Stromal cell of bone marrow (primary cell): ENCODE data around the gene OSCAR.
"Not testable (repeated sequence)": the region's sequence is repeated elsewhere in the genome, so short reads cannot be mapped to it uniquely, and the experiment has no call there.

Experiments
- DNase-seq: peaks from one replicate; pipeline ENCODE4 v3.0.0-alpha.2; 2012; ENCODE audit warnings: low read depth

OSCAR gene

GRCh38 chr19:54125713-54126112 is 25.1 kb upstream of the OSCAR start:
- DNase-seq, result no peak

GRCh38 chr19:54124393-54124792 is 23.8 kb upstream of the OSCAR start:
- no peak for DNase-seq

GRCh38 chr19:54123682-54124081 is 23.1 kb upstream of the OSCAR start:
- DNase-seq, result no peak

- DNase-seq, result no peak
Measured at GRCh38 chr19:54121259-54121658, 20.7 kb upstream of the OSCAR start.

GRCh38 chr19:54115109-54116063 is 14.8 kb upstream of the OSCAR start, which contains the start of the genes PRPF31 and TFPT:
Gene PRPF31 (plus strand): TSS chr19:54115754. CDS start chr19:54118279, 2,525 bp downstream.
Gene TFPT (minus strand): TSS chr19:54115657. CDS start chr19:54115269, 388 bp downstream.
- DNase-seq, result peak; percentile 98

GRCh38 chr19:54114340-54115108 is 13.9 kb upstream of the OSCAR start:
- DNase-seq, result peak; percentile 18

- DNase-seq, result no peak
Measured at GRCh38 chr19:54109651-54110050, 9.0 kb upstream of the OSCAR start.

- no peak for DNase-seq
Measured at GRCh38 chr19:54108496-54108895, 7.9 kb upstream of the OSCAR start.

GRCh38 chr19:54107876-54108490 is 7.4 kb upstream of the OSCAR start:
- DNase-seq, result no peak

- no peak for DNase-seq
Measured at GRCh38 chr19:54106716-54107115, 6.1 kb upstream of the OSCAR start.

- DNase-seq, result no peak
Measured at GRCh38 chr19:54105796-54106195, 5.2 kb upstream of the OSCAR start.

GRCh38 chr19:54104998-54105715 is 4.6 kb upstream of the OSCAR start:
- DNase-seq, result no peak

GRCh38 chr19:54102421-54103169 is 2.0 kb upstream of the OSCAR start, which contains the start of gene NDUFA3:
Gene NDUFA3 (plus strand): TSS chr19:54102855. CDS start chr19:54102879, 24 bp downstream.
- DNase-seq, result peak; percentile 96

GRCh38 chr19:54099903-54100255 is 724 bp downstream of the OSCAR start:
- DNase-seq, result not testable (repeated sequence)

GRCh38 chr19:54099190-54099902 is 1.3 kb downstream of the OSCAR start:
- no peak for DNase-seq

GRCh38 chr19:54096617-54097106 is 3.9 kb downstream of the OSCAR start:
- peak; percentile 41 for DNase-seq

GRCh38 chr19:54095859-54096616 is 4.6 kb downstream of the OSCAR start:
- peak; percentile 13 for DNase-seq

- no peak for DNase-seq
Measured at GRCh38 chr19:54095136-54095858, 5.3 kb downstream of the OSCAR start.
